WTC11 (cell line): ENCODE data around the gene HPS1. TPM values are rescaled to one million over a fixed set of nuclear protein-coding genes. Genes with fewer than 3 reads are reported as not detected.

Experiments
- ATAC-seq: fragments of 200-7000 bp; cut with Tn5 transposase; 2 replicates; pipeline ENCODE4 v1.10.0; 2021; ENCODE audit warnings: mild to moderate bottlenecking, moderate library complexity
- CTCF ChIA-PET: fragments of 300-600 bp; sonication (Branson Sonifier 250); formaldehyde crosslinking; loops from one replicate; lab custom pipeline; 2021; ENCODE audit warnings: antibody characterized with exemption; lab: Charles Lee
- POLR2A ChIA-PET: fragments of 350-600 bp; sonication (Branson Sonifier 250); formaldehyde crosslinking; loops from one replicate; lab custom pipeline; 2021; ENCODE audit warnings: antibody characterized with exemption; lab: Charles Lee
- DNase-seq: peaks from one replicate; pipeline ENCODE4 v3.0.0; 2021; ENCODE audit warnings: low spot score
- H3K27ac Mint-ChIP-seq: 2 replicates; pipeline ENCODE4 v1.8.0; 2021; ENCODE audit warnings: mixed read lengths
- H3K27me3 Mint-ChIP-seq: 2 replicates; pipeline ENCODE4 v1.8.0; 2021; ENCODE audit warnings: low read depth, mild to moderate bottlenecking, moderate library complexity, mixed read lengths
- H3K36me3 Mint-ChIP-seq: 2 replicates; pipeline ENCODE4 v1.8.0; 2021; ENCODE audit warnings: mixed read lengths
- H3K4me1 Mint-ChIP-seq: 2 replicates; pipeline ENCODE4 v1.8.0; 2022; ENCODE audit warnings: mixed read lengths
- H3K4me3 Mint-ChIP-seq: 2 replicates; pipeline ENCODE4 v1.8.0; 2021; ENCODE audit warnings: mild to moderate bottlenecking, moderate library complexity, mixed read lengths
- H3K9me3 Mint-ChIP-seq: 2 replicates; pipeline ENCODE4 v1.8.0; 2021; ENCODE audit warnings: mixed read lengths
- AFF4 ChIP-seq: sonication (generic); formaldehyde crosslinking; IDR thresholded peaks from 2 replicates; pipeline ENCODE4 v1.8.1; 2023; ENCODE audit warnings: mild to moderate bottlenecking, missing genetic modification reagents, borderline replicate concordance
- ARID4B ChIP-seq: sonication (generic); formaldehyde crosslinking; IDR thresholded peaks from 2 replicates; pipeline ENCODE4 v1.8.0; 2023; ENCODE audit warnings: missing genetic modification reagents, mild to moderate bottlenecking, borderline replicate concordance
- ATF6 ChIP-seq: sonication (generic); formaldehyde crosslinking; IDR thresholded peaks from 2 replicates; pipeline ENCODE4 v1.8.1; 2023; ENCODE audit warnings: mild to moderate bottlenecking, missing genetic modification reagents
- CBFB ChIP-seq: sonication (generic); formaldehyde crosslinking; IDR thresholded peaks from 2 replicates; pipeline ENCODE4 v1.8.1; 2022; ENCODE audit warnings: mild to moderate bottlenecking, low read depth, missing genetic modification reagents
- ELF4 ChIP-seq: sonication (generic); formaldehyde crosslinking; IDR thresholded peaks from 2 replicates; pipeline ENCODE4 v1.8.1; 2022; ENCODE audit warnings: low read depth, mild to moderate bottlenecking, moderate library complexity, missing genetic modification reagents
- EMX1 ChIP-seq: fragments of 250-450 bp; sonication (Bioruptor Pico); IDR thresholded peaks from 2 replicates; pipeline ENCODE4 v1.8.0; 2021; ENCODE audit warnings: mild to moderate bottlenecking
- FOXJ3 ChIP-seq: sonication (generic); formaldehyde crosslinking; IDR thresholded peaks from 2 replicates; pipeline ENCODE4 v1.9.0; 2021; ENCODE audit warnings: missing genetic modification reagents, mild to moderate bottlenecking, borderline replicate concordance
- GABPB1 ChIP-seq: sonication (generic); formaldehyde crosslinking; IDR thresholded peaks from 2 replicates; pipeline ENCODE4 v1.8.1; 2023; ENCODE audit warnings: mild to moderate bottlenecking, missing genetic modification reagents
- GTF2I ChIP-seq: fragments of 250-450 bp; sonication (Bioruptor Pico); conservative IDR thresholded peaks from 2 replicates; pipeline ENCODE4 v1.4.0; 2021; ENCODE audit warnings: mild to moderate bottlenecking
- NFATC4 ChIP-seq: fragments of 250-450 bp; sonication (Bioruptor Pico); IDR thresholded peaks from 2 replicates; pipeline ENCODE4 v1.9.0; 2021; ENCODE audit warnings: mild to moderate bottlenecking
- PRRX2 ChIP-seq: fragments of 250-450 bp; sonication (Bioruptor Pico); IDR thresholded peaks from 2 replicates; pipeline ENCODE4 v1.8.0; 2021; ENCODE audit warnings: mild to moderate bottlenecking
- TEAD1 ChIP-seq: sonication (generic); formaldehyde crosslinking; IDR thresholded peaks from 2 replicates; pipeline ENCODE4 v1.8.0; 2022; ENCODE audit warnings: mild to moderate bottlenecking, missing genetic modification reagents
- ZMAT4 ChIP-seq: fragments of 250-450 bp; sonication (Bioruptor Pico); IDR thresholded peaks from 2 replicates; pipeline ENCODE4 v1.9.0; 2021; ENCODE audit warnings: mild to moderate bottlenecking
- ZNF317 ChIP-seq: sonication (generic); formaldehyde crosslinking; IDR thresholded peaks from 2 replicates; pipeline ENCODE4 v1.8.1; 2023; ENCODE audit warnings: low read depth, mild to moderate bottlenecking, moderate library complexity, missing genetic modification reagents, borderline replicate concordance
- ZSCAN18 ChIP-seq: fragments of 250-450 bp; sonication (Bioruptor Pico); IDR thresholded peaks from 2 replicates; pipeline ENCODE4 v2.1.2; 2022; ENCODE audit warnings: mild to moderate bottlenecking, moderate library complexity
- total RNA-seq: library from RNA; stranded (reverse); gene quantifications from 3 replicates; pipeline ENCODE4 v1.2.3, GENCODE V29; 2021
- TF ChIP-seq, protein P1 (sequence below): sonication (generic); formaldehyde crosslinking; IDR thresholded peaks from 2 replicates; pipeline ENCODE4 v1.8.1; 2023; ENCODE audit warnings: mild to moderate bottlenecking, missing genetic modification reagents

Gene HPS1
- total RNA-seq, 1 experiment from 2014 or later, result 49.3 TPM

GRCh38 chr10:98424295-98425254 lies 22.2 kb downstream of the HPS1 start:
- CTCF ChIA-PET, result interaction anchor here (0.6 to 3.5 kb wide), 48 partner anchors 8 to 852 kb away, joined by 3 to 37 read pairs (median 4); partner anchors contain the start of genes LOXL4 and PYROXD2
- H3K9me3 Mint-ChIP-seq, result no peaks in the 10 kb centered on the region

GRCh38 chr10:98423691-98424120 lies 23.0 kb downstream of the HPS1 start:
- H3K9me3 Mint-ChIP-seq, result no peaks in the 10 kb centered on the region
- no peak overlapping the region for H3K4me3 Mint-ChIP-seq
- H3K4me1 Mint-ChIP-seq, result no peaks in the 10 kb centered on the region
- DNase-seq, result peak; percentile 79
- POLR2A ChIA-PET, result interaction anchor here (0.6 kb wide), 1 partner anchor 9 kb away, joined by 3 read pairs; the partner anchor contains the start of gene PYROXD2
- H3K36me3 Mint-ChIP-seq, result peaks cover 3% of the 10 kb centered on the region; the same call in 1 of the 2 replicates
- H3K27ac Mint-ChIP-seq, result no peak overlapping the region
- CTCF ChIA-PET, result interaction anchor here (0.6 to 3.5 kb wide), 24 partner anchors 9 to 853 kb away, joined by 3 to 23 read pairs (median 4); partner anchors contain the start of genes LOXL4 and PYROXD2
- H3K27me3 Mint-ChIP-seq, result no peaks in the 10 kb centered on the region
- peak; percentile 83 for ATAC-seq
- TF ChIP-seq ATF6 (CRISPR knock-in tag), result no peak
- no peak for TF ChIP-seq CBFB (CRISPR knock-in tag)
- TF ChIP-seq ARID4B, result 0 out of 2 replicates have a peak, but pooled peaks have one; percentile 42

More at GRCh38 chr10:98424295-98425254, 22.2 kb downstream of the HPS1 start:
- no peak for TF ChIP-seq TEAD1 (CRISPR knock-in tag)
- TF ChIP-seq GTF2I (CRISPR knock-in tag), result no peak
- no peak for TF ChIP-seq PRRX2 (CRISPR knock-in tag)
- TF ChIP-seq AFF4 (CRISPR knock-in tag), result no peak
- TF ChIP-seq ZSCAN18, result no peak
- TF ChIP-seq EMX1 (CRISPR knock-in tag), result no peak
- TF ChIP-seq ELF4, result no peak
- TF ChIP-seq NFATC4, result no peak
- TF ChIP-seq FOXJ3 (CRISPR knock-in tag), result no peak
- TF ChIP-seq ZNF317 (CRISPR knock-in tag), result no peak
- no peak for TF ChIP-seq ZMAT4 (CRISPR knock-in tag)
- TF ChIP-seq, protein P1, sequence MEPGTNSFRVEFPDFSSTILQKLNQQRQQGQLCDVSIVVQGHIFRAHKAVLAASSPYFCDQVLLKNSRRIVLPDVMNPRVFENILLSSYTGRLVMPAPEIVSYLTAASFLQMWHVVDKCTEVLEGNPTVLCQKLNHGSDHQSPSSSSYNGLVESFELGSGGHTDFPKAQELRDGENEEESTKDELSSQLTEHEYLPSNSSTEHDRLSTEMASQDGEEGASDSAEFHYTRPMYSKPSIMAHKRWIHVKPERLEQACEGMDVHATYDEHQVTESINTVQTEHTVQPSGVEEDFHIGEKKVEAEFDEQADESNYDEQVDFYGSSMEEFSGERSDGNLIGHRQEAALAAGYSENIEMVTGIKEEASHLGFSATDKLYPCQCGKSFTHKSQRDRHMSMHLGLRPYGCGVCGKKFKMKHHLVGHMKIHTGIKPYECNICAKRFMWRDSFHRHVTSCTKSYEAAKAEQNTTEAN (CRISPR knock-in tag), result no peak
- no peak for TF ChIP-seq GABPB1 (CRISPR knock-in tag)
- no peak for ATAC-seq
- peaks cover 2% of the 10 kb centered on the region; the same call in 1 of the 2 replicates for H3K36me3 Mint-ChIP-seq
- POLR2A ChIA-PET, result interaction anchor here (0.6 kb wide), 1 partner anchor 10 kb away, joined by 3 read pairs; the partner anchor contains the start of gene PYROXD2
- H3K4me3 Mint-ChIP-seq, result no peak overlapping the region
- DNase-seq, result no peak
- H3K4me1 Mint-ChIP-seq, result no peaks in the 10 kb centered on the region
- no peaks in the 10 kb centered on the region for H3K27me3 Mint-ChIP-seq
- no peak overlapping the region for H3K27ac Mint-ChIP-seq
